Thoracic aorta (tissue), 2 donors: ENCODE measurements around the gene WASF1. TPM values are rescaled to one million over a fixed set of nuclear protein-coding genes. Genes with fewer than 3 reads are reported as not detected.
"Not testable (repeated sequence)": the region's sequence is repeated elsewhere in the genome, so short reads cannot be mapped to it uniquely, and the experiment has no call there.

ENCODE experiments used
- ATAC-seq: fragments of 150-250 bp; one replicate; pipeline ENCODE4 v1.8.0; 2017; ENCODE audit warnings: low read depth; ENCODE audit not compliant: insufficient number of reproducible peaks, low FRiP score
- DNase-seq: peaks from one replicate; pipeline ENCODE4 v3.0.0-alpha.2; 2020; ENCODE audit warnings: low spot score
- H3K27ac ChIP-seq, 2 donors: fragments of 200-600 bp; sonication (generic); 1 replicate in 1 of 2; 2 replicates in 1 of 2; pipeline ENCODE4 v1.5.1; 2016; ENCODE audit warnings: mild to moderate bottlenecking in 2 of 2, moderate library complexity in 2 of 2
- H3K27me3 ChIP-seq: fragments of 200-600 bp; sonication (generic); replicated peaks from 2 replicates; pipeline ENCODE4 v1.6.0; 2016; ENCODE audit warnings: mild to moderate bottlenecking; ENCODE audit not compliant: insufficient read depth
- H3K36me3 ChIP-seq: fragments of 200-600 bp; sonication (generic); one replicate; pipeline ENCODE4 v1.5.1; 2016
- H3K4me1 ChIP-seq, 2 donors: fragments of 200-600 bp; sonication (generic); 1 replicate in 1 of 2; 2 replicates in 1 of 2; pipeline versions ENCODE4 v1.5.1 to v1.6.0; 2016; ENCODE audit warnings: low read depth in 2 of 2, mild to moderate bottlenecking in 1 of 2; ENCODE audit not compliant: control insufficient read depth in 1 of 2
- H3K4me3 ChIP-seq: fragments of 200-600 bp; sonication (generic); 2 replicates; pipeline ENCODE4 v1.5.1; 2016; ENCODE audit warnings: mild to moderate bottlenecking
- H3K9me3 ChIP-seq: fragments of 200-600 bp; sonication (generic); 2 replicates; pipeline ENCODE4 v1.5.1; 2016
- CTCF ChIP-seq: fragments of 200-600 bp; sonication (generic); IDR thresholded peaks from one replicate; pipeline ENCODE4 v1.5.1; 2019; ENCODE audit warnings: antibody characterized with exemption
- total RNA-seq, 2 donors: library from RNA; depleted of rRNA; stranded (reverse); fragments of >200 nt; gene quantifications; one replicate each; pipeline versions ENCODE4 v1.1.0 to v1.2.3, GENCODE V29; 2016

The WASF1 gene
- total RNA-seq, 2 donors from 2014 or later, result 4.9 to 21.8 TPM

GRCh38 chr6:110125361-110125760 lies 54.1 kb downstream of the WASF1 start:
- H3K9me3 ChIP-seq, result no peaks in the 10 kb centered on the region
- no peak for ATAC-seq
- no peak for DNase-seq
- no peak overlapping the region for H3K27ac ChIP-seq
- no peak overlapping the region for H3K4me3 ChIP-seq
- no peaks in the 10 kb centered on the region for H3K36me3 ChIP-seq
- H3K27me3 ChIP-seq, result no peaks in the 10 kb centered on the region
- no peaks in the 10 kb centered on the region for H3K4me1 ChIP-seq
- TF ChIP-seq CTCF, result no peak

GRCh38 chr6:110121655-110122054 lies 57.8 kb downstream of the WASF1 start:
- H3K36me3 ChIP-seq, DNase-seq, H3K4me1 ChIP-seq, H3K4me3 ChIP-seq, H3K27me3 ChIP-seq, H3K9me3 ChIP-seq, H3K27ac ChIP-seq, ATAC-seq: not testable (repeated sequence)

GRCh38 chr6:110116258-110116657 lies 63.2 kb downstream of the WASF1 start:
- Histone ChIP-seq H3K4me3 (no peak overlapping the region), H3K4me1 (no peaks in the 10 kb centered on the region), H3K27me3 (no peaks in the 10 kb centered on the region), H3K36me3 (no peaks in the 10 kb centered on the region), H3K27ac (no peak overlapping the region), H3K9me3 (no peaks in the 10 kb centered on the region)
- no peak for TF ChIP-seq CTCF
- ATAC-seq, result no peak
- no peak for DNase-seq

- no peak overlapping the region for H3K27ac ChIP-seq
- H3K9me3 ChIP-seq, result no peaks in the 10 kb centered on the region
- no peak for TF ChIP-seq CTCF
- DNase-seq, result no peak
- H3K36me3 ChIP-seq, result no peaks in the 10 kb centered on the region
- no peak overlapping the region for H3K4me3 ChIP-seq
- no peaks in the 10 kb centered on the region for H3K4me1 ChIP-seq
- no peak for ATAC-seq
- H3K27me3 ChIP-seq, result no peaks in the 10 kb centered on the region
Measured at GRCh38 chr6:110114004-110114403, 65.5 kb downstream of the WASF1 start.

- H3K36me3 ChIP-seq, result no peaks in the 10 kb centered on the region
- H3K4me3 ChIP-seq, result no peak overlapping the region
- H3K27ac ChIP-seq, result no peak overlapping the region
- no peaks in the 10 kb centered on the region for H3K4me1 ChIP-seq
- no peaks in the 10 kb centered on the region for H3K9me3 ChIP-seq
- DNase-seq, result no peak
- ATAC-seq, result no peak
- no peak for TF ChIP-seq CTCF
- H3K27me3 ChIP-seq, result no peaks in the 10 kb centered on the region
Measured at GRCh38 chr6:110105296-110105695, 74.2 kb downstream of the WASF1 start.

GRCh38 chr6:110103260-110103659 lies 76.2 kb downstream of the WASF1 start:
- no peaks in the 10 kb centered on the region for H3K27me3 ChIP-seq
- no peak for TF ChIP-seq CTCF
- H3K9me3 ChIP-seq, result no peaks in the 10 kb centered on the region
- H3K27ac ChIP-seq, result no peak overlapping the region
- no peaks in the 10 kb centered on the region for H3K36me3 ChIP-seq
- DNase-seq (no peak), ATAC-seq (no peak)
- no peak overlapping the region for H3K4me3 ChIP-seq
- peaks cover 0 to 3% of the 10 kb centered on the region in 2 donors for H3K4me1 ChIP-seq
